Neuron (in vitro differentiated cells): ENCODE data around the gene RARB.

Experiments used
- H2AFZ ChIP-seq: one replicate; pipeline ENCODE4 v1.6.1; 2013; ENCODE audit warnings: low read depth, mild to moderate bottlenecking, inconsistent platforms, low read length, moderate library complexity
- H3K27me3 ChIP-seq: one replicate; pipeline ENCODE4 v1.6.1; 2013; ENCODE audit warnings: low read length; ENCODE audit not compliant: insufficient read depth
- H3K36me3 ChIP-seq: one replicate; pipeline ENCODE4 v1.6.1; 2013; ENCODE audit warnings: low read length; ENCODE audit not compliant: insufficient read depth
- H3K4me1 ChIP-seq: one replicate; pipeline ENCODE4 v1.6.1; 2013; ENCODE audit warnings: low read length; ENCODE audit not compliant: insufficient read depth
- H3K4me3 ChIP-seq: 2 replicates; pipeline ENCODE4 v1.5.1; 2013; ENCODE audit warnings: mild to moderate bottlenecking, low read length, moderate library complexity
- H3K9me3 ChIP-seq: one replicate; pipeline ENCODE4 v1.6.1; 2013; ENCODE audit warnings: low read length

Gene RARB

DNA sequence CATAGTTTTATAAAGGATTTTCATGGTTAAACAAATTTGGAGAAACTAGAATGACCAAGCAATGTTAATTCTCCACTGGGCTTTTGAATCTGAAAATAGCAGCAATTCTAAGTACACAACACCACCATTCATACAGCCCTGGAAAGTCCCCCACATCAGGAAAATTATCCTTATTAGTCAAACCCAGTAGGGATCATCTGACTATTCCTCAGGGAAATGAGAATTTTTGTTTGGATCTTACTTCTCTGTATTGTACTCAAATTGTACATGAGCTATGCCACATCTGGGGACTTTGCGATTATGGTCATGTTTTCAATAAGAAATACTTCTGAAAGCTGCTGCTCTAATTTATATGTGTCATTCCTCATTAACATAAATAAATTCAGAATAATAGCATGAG is 46.0 kb downstream of the RARB start:
- peak overlapping the region; percentile 31 for H2AFZ ChIP-seq
- peaks cover 23% of the 10 kb centered on the region for H3K4me1 ChIP-seq
- H3K4me3 ChIP-seq: no peak overlapping the region
- H3K27me3 ChIP-seq: no peaks in the 10 kb centered on the region
- no peaks in the 10 kb centered on the region for H3K36me3 ChIP-seq
- H3K9me3 ChIP-seq: no peaks in the 10 kb centered on the region

DNA sequence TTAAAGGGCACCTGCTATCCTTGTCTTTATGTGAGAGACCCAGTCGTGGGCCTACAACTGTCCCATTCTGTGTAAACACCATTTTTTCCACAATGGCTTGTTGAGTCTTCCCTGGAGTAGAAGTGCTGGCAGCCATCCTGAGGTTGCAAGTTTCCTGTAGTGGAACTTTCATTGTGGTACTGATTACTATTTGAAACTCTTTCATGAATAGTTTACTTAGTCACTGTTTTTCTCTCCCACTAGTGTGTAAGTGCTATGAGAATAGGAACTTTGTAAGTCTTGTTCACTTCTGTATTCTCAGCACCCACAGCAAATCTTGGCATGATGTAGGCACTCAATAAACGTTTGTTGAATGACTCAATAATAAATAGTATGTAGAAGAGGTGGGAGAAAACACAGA is 48.6 kb downstream of the RARB start:
- Histone ChIP-seq H3K9me3 (no peaks in the 10 kb centered on the region), H3K4me1 (peaks cover 27% of the 10 kb centered on the region), H3K36me3 (no peaks in the 10 kb centered on the region), H3K4me3 (no peak overlapping the region), H3K27me3 (no peaks in the 10 kb centered on the region), H2AFZ (no peak overlapping the region)

DNA sequence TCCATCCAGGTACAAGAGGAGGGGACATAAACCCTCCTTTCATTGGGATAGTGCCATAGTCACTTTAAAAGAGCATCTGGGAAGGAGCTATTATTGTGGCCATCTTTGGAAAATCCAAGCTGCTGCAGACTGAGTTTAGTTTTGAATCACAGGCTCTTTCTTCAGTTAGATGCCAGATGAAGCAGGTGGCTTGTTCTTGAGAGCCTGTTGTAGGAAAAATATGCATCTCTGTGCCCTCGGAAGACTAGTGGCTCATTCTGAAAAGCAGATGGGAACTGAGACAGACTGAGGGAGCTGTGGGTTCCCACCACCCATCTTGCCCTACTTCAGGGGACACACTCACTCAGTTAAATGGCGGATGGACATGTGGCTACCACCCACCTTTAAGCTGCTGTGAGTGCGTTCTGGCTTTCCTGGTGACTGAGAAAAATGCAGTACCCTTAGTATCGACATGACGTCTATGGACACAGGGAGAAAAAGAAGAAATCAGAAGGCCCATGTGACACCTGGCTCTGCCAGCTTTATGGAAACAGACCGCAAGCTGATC is 50.2 kb downstream of the RARB start:
- H3K36me3 ChIP-seq: no peaks in the 10 kb centered on the region
- H3K27me3 ChIP-seq: no peaks in the 10 kb centered on the region
- H3K4me1 ChIP-seq: peaks cover 22% of the 10 kb centered on the region
- H3K9me3 ChIP-seq: no peaks in the 10 kb centered on the region
- no peak overlapping the region for H3K4me3 ChIP-seq
- H2AFZ ChIP-seq: no peak overlapping the region

DNA sequence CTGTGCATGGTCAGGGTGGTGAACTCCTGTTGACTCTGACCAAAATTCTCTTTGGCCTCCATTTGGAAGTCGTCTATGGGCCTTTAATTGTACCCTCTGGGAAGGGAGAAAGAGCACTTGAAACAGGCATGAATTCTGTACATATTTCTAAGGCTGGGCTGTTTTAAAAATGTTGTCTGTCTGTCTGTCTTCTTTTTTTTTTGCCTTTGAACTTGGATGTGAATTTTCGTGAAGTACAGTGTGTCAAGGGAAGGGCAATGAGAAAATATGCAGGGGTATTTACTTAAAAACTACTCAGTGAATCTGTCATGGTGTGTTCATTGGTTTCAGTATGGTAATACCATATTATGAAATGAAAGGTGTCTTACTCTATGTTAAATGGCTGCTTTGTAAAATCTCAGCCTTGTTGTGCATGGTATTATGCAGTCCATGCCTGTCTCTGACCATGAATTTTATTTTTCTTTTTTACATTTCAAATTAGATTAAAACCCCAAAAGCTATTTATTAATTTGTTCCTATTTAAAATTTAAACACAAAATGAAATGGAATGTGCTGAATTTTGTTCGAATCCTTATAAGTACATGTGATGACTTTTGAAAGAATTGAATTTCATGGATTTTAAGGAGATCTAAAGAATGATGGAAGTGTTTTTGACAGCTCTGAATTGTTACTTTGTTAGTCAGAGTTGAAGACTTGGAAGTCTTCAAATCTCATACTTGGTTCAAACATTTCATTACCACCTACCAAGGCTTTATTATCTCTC is 51.1 kb downstream of the RARB start:
- Histone ChIP-seq H3K9me3 (no peaks in the 10 kb centered on the region), H3K27me3 (no peaks in the 10 kb centered on the region), H3K4me1 (peaks cover 13% of the 10 kb centered on the region), H3K4me3 (no peak overlapping the region), H2AFZ (no peak overlapping the region), H3K36me3 (no peaks in the 10 kb centered on the region)

GRCh38 chr3:25479727-25480010 is 51.6 kb downstream of the RARB start:
- no peaks in the 10 kb centered on the region for H3K36me3 ChIP-seq
- H3K9me3 ChIP-seq: no peaks in the 10 kb centered on the region
- no peak overlapping the region for H2AFZ ChIP-seq
- no peaks in the 10 kb centered on the region for H3K27me3 ChIP-seq
- no peak overlapping the region for H3K4me3 ChIP-seq
- peaks cover 12% of the 10 kb centered on the region for H3K4me1 ChIP-seq

DNA sequence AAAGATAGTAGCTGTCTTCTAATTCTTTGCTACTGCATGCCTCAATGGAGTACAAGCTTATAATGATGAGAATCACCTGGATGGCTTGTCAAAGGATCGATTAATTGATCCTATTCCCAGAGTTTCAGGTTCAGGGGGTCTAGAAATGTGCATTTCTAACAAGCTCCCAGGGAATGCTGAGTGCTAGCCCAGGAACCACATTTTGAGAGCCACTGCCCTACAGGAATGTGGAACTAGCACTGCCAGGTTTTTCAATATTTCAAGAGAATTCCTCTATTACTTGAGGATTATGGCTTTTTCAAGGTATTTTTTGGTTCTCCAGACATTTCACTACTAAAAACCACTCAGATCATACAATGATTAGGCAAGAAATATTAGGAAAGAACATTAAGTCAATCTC is 52.7 kb downstream of the RARB start:
- Histone ChIP-seq H3K9me3 (no peaks in the 10 kb centered on the region), H3K27me3 (no peaks in the 10 kb centered on the region), H3K4me3 (no peak overlapping the region), H2AFZ (no peak overlapping the region), H3K36me3 (no peaks in the 10 kb centered on the region), H3K4me1 (peaks cover 12% of the 10 kb centered on the region)

DNA sequence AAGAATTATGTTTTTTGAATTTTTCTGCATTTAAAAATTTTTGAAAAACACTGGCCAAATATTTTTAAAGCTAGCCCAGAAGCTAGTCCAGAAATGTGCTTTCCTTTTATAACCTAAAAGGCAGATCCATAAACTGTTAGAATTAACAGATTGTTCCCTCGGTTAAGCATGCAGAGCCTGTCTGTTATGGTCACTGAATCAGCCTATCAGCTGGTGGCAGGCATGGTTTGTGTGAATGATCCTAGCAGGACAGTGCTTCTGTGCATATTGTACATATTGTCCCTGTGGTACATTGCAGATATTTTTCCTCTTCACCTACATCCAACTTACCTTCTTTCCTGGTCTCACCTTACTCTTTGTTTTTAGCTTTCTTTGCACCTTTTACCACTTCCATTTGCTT is 53.3 kb downstream of the RARB start:
- Histone ChIP-seq H2AFZ (no peak overlapping the region), H3K36me3 (no peaks in the 10 kb centered on the region), H3K4me1 (peaks cover 12% of the 10 kb centered on the region), H3K27me3 (no peaks in the 10 kb centered on the region), H3K9me3 (no peaks in the 10 kb centered on the region), H3K4me3 (no peak overlapping the region)

DNA sequence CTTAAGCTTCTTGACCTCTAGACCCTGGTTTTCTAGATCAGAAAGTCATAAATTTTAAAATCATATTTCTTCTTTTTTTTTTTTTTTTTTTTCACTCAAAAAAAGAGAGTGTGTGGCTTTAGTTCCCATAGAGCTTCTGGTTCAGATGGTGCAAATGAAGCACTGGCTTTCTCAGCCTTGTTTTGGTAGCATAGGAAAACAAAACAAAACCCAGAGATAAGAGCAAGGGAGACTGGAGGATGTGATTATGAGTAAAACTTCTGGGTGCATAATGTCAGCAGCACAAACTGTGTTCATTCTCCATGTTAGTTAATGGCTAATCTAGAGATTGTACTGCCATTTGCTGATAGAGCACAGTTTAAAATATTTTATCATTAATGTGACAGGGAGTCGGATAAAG is 55.4 kb downstream of the RARB start:
- no peak overlapping the region for H2AFZ ChIP-seq
- no peaks in the 10 kb centered on the region for H3K9me3 ChIP-seq
- H3K4me1 ChIP-seq: peaks cover 12% of the 10 kb centered on the region
- no peaks in the 10 kb centered on the region for H3K27me3 ChIP-seq
- no peaks in the 10 kb centered on the region for H3K36me3 ChIP-seq
- no peak overlapping the region for H3K4me3 ChIP-seq

DNA sequence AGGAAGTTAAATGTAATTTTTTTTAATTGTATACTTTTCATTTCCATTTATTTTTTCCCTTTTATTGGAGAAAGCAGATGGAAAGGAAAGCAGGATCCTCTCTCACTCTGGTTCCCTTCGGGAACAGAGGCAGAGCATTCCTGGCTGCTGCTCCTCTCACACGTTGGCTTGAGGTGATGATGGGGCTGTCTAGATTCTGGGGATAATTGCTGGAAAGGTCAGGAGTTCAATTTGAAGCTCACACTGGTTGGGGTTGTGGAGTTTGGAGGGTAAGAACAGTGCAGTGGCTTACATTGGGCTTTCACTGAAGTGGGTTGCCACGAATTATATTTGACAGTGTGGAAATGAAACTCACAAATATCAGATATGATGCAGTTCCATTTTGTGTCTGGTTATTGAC is 57.6 kb downstream of the RARB start:
- Histone ChIP-seq H3K36me3 (no peaks in the 10 kb centered on the region), H3K9me3 (no peaks in the 10 kb centered on the region), H3K27me3 (no peaks in the 10 kb centered on the region), H2AFZ (no peak overlapping the region), H3K4me1 (no peaks in the 10 kb centered on the region), H3K4me3 (no peak overlapping the region)

GRCh38 chr3:25486932-25487331 is 58.9 kb downstream of the RARB start:
- Histone ChIP-seq H3K9me3 (no peaks in the 10 kb centered on the region), H2AFZ (no peak overlapping the region), H3K4me1 (no peaks in the 10 kb centered on the region), H3K36me3 (no peaks in the 10 kb centered on the region), H3K27me3 (no peaks in the 10 kb centered on the region), H3K4me3 (no peak overlapping the region)

DNA sequence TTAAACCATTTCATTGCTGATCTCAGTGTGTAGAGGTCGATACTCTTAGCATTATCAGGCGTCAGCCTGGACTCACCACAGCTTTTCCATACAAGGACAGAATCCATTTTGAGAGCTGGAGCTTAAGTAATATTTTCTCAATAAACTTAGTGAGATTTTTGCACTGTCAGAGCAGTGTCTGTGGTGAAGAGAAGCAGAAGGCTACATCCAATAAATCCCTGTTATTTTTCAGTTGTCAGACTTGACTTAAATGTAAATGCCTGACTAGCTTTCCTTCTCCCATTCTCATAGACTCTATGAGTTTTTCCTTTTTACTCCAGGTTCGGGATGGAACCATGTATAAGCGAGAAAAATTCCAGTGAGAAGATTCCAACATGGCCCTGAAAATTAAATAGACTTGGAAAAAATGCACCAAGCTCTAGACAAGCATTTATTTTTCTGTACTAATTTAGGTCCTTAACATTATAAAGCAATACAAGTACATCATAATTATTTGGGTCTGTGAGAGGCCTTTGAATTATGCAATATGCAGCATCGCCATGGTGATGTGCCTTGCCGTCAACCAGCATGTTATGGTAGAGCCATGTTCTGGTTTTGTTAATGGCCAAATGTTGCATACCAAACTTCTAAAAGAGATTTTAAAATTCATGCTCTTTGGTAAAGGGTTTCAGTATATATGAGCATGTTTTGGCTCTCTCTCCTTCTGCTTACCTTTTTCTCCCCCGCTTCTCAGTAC is 62.0 kb downstream of the RARB start:
- Histone ChIP-seq H3K9me3 (peaks cover 7% of the 10 kb centered on the region), H3K27me3 (no peaks in the 10 kb centered on the region), H3K4me3 (no peak overlapping the region), H3K36me3 (no peaks in the 10 kb centered on the region), H3K4me1 (no peaks in the 10 kb centered on the region), H2AFZ (no peak overlapping the region)

GRCh38 chr3:25493246-25493645 is 65.2 kb downstream of the RARB start:
- H3K4me1 ChIP-seq: no peaks in the 10 kb centered on the region
- peaks cover 10% of the 10 kb centered on the region for H3K9me3 ChIP-seq
- no peak overlapping the region for H3K4me3 ChIP-seq
- H3K27me3 ChIP-seq: no peaks in the 10 kb centered on the region
- no peak overlapping the region for H2AFZ ChIP-seq
- H3K36me3 ChIP-seq: no peaks in the 10 kb centered on the region

GRCh38 chr3:25493786-25494185 is 65.7 kb downstream of the RARB start:
- Histone ChIP-seq H3K27me3 (no peaks in the 10 kb centered on the region), H3K4me1 (no peaks in the 10 kb centered on the region), H3K4me3 (no peak overlapping the region), H3K9me3 (peaks cover 10% of the 10 kb centered on the region), H3K36me3 (no peaks in the 10 kb centered on the region), H2AFZ (no peak overlapping the region)
